NB4 (cell line): ENCODE data around the gene DPF1.

ENCODE experiments used
- CTCF ChIP-seq: IDR thresholded peaks from one replicate; pipeline ENCODE4 v1.5.1; 2012; ENCODE audit warnings: low read depth, low read length
- MAX ChIP-seq: IDR thresholded peaks from 2 replicates; pipeline ENCODE4 v1.6.1; 2011; ENCODE audit warnings: low read depth, low read length
- MYC ChIP-seq: IDR thresholded peaks from 2 replicates; pipeline ENCODE4 v1.6.1; 2011; ENCODE audit warnings: low read depth, low read length
- POLR2A ChIP-seq: IDR thresholded peaks from 2 replicates; pipeline ENCODE4 v1.6.1; 2011; ENCODE audit warnings: mild to moderate bottlenecking; ENCODE audit not compliant: insufficient read length; ENCODE audit errors: extremely low read depth

GRCh38 chr19:38162632-38163031, 61.4 kb downstream of the DPF1 start:
- no peak for TF ChIP-seq CTCF
- no peak for TF ChIP-seq MAX
- TF ChIP-seq POLR2A = no peak
- no peak for TF ChIP-seq MYC
